ENCODE measurements around the gene YARS2.

Gene YARS2

DNA sequence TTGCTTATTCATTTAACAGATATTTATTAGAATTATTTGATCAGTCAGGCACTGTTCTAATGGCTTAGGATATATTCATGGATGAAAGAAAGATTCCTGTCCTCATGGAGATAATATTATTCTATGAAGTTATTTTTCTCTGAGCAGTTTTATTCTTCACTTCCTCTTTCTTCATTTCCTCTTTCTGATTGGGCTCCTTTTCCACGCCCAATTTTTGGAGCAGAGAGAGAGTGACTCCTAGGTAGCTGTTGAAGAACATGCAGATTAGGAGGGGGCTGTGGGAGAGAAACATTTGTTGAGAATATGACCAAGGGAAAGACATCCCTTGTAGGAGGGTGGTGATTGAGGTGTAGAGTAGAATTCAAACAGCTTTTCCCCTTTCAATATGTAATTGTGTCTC is 6.0 kb upstream of the YARS2 start:
- TF ChIP-seq FOXM1 (IDR thresholded peaks at IDR 0.05; ENCODE audit: borderline replicate concordance, low read depth) (no peak), CEBPB (IDR thresholded peaks at IDR 0.05) (no peak), TCF12 (IDR thresholded peaks at IDR 0.05; ENCODE audit: low read depth) (no peak), EGR1 (IDR thresholded peaks at IDR 0.05) (no peak), TEAD4 (IDR thresholded peaks at IDR 0.05) (no peak), TAF1 (IDR thresholded peaks at IDR 0.05; ENCODE audit: low read depth) (no peak), CREB1 (IDR thresholded peaks at IDR 0.05; ENCODE audit: low read depth) (no peak), YY1 (IDR thresholded peaks at IDR 0.05; ENCODE audit: low read depth) (no peak), NFIC (IDR thresholded peaks at IDR 0.05) (no peak), ZBTB7A (IDR thresholded peaks at IDR 0.05; ENCODE audit: low read depth) (no peak), EP300 (IDR thresholded peaks at IDR 0.05; ENCODE audit: borderline replicate concordance) (no peak), RAD21 (IDR thresholded peaks at IDR 0.05; ENCODE audit: low read depth) (no peak)
- TF ChIP-seq, protein P1, sequence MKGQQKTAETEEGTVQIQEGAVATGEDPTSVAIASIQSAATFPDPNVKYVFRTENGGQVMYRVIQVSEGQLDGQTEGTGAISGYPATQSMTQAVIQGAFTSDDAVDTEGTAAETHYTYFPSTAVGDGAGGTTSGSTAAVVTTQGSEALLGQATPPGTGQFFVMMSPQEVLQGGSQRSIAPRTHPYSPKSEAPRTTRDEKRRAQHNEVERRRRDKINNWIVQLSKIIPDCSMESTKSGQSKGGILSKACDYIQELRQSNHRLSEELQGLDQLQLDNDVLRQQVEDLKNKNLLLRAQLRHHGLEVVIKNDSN (IDR thresholded peaks at IDR 0.05), result no peak
- TF ChIP-seq, protein P2, sequence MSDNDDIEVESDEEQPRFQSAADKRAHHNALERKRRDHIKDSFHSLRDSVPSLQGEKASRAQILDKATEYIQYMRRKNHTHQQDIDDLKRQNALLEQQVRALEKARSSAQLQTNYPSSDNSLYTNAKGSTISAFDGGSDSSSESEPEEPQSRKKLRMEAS (IDR thresholded peaks at IDR 0.05), result no peak
- TF ChIP-seq, protein P3, sequence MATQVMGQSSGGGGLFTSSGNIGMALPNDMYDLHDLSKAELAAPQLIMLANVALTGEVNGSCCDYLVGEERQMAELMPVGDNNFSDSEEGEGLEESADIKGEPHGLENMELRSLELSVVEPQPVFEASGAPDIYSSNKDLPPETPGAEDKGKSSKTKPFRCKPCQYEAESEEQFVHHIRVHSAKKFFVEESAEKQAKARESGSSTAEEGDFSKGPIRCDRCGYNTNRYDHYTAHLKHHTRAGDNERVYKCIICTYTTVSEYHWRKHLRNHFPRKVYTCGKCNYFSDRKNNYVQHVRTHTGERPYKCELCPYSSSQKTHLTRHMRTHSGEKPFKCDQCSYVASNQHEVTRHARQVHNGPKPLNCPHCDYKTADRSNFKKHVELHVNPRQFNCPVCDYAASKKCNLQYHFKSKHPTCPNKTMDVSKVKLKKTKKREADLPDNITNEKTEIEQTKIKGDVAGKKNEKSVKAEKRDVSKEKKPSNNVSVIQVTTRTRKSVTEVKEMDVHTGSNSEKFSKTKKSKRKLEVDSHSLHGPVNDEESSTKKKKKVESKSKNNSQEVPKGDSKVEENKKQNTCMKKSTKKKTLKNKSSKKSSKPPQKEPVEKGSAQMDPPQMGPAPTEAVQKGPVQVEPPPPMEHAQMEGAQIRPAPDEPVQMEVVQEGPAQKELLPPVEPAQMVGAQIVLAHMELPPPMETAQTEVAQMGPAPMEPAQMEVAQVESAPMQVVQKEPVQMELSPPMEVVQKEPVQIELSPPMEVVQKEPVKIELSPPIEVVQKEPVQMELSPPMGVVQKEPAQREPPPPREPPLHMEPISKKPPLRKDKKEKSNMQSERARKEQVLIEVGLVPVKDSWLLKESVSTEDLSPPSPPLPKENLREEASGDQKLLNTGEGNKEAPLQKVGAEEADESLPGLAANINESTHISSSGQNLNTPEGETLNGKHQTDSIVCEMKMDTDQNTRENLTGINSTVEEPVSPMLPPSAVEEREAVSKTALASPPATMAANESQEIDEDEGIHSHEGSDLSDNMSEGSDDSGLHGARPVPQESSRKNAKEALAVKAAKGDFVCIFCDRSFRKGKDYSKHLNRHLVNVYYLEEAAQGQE (IDR thresholded peaks at IDR 0.05; ENCODE audit: low read depth), result no peak

DNA sequence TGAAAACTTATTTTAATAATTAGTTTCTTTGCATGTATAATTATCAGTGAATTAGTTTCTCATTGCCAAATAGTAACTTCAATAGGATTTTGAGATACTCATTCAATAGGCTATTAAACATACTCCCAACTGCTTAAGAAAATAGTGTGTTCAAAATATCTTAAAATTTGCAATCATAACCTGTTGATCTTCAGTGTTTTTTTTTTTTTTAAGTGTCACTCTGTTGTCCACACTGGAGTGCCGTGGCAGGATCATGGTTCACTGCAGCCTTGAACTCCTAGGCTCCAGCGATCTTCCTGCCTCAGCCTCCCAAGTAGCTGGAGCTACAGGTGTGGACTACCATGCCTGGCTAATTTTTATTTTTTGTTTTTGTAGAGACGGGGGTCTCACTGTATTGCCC is 1.5 kb upstream of the YARS2 start:
- TF ChIP-seq YY1 (IDR thresholded peaks at IDR 0.05; ENCODE audit: low read depth) (no peak), CEBPB (IDR thresholded peaks at IDR 0.05) (no peak), FOXM1 (IDR thresholded peaks at IDR 0.05; ENCODE audit: borderline replicate concordance, low read depth) (no peak), TEAD4 (IDR thresholded peaks at IDR 0.05) (no peak), EGR1 (IDR thresholded peaks at IDR 0.05) (no peak), ZBTB7A (IDR thresholded peaks at IDR 0.05; ENCODE audit: low read depth) (no peak), TAF1 (IDR thresholded peaks at IDR 0.05; ENCODE audit: low read depth) (no peak), TCF12 (IDR thresholded peaks at IDR 0.05; ENCODE audit: low read depth) (no peak), NFIC (IDR thresholded peaks at IDR 0.05) (no peak)
- TF ChIP-seq, protein P3 (IDR thresholded peaks at IDR 0.05; ENCODE audit: low read depth), result no peak

DNA sequence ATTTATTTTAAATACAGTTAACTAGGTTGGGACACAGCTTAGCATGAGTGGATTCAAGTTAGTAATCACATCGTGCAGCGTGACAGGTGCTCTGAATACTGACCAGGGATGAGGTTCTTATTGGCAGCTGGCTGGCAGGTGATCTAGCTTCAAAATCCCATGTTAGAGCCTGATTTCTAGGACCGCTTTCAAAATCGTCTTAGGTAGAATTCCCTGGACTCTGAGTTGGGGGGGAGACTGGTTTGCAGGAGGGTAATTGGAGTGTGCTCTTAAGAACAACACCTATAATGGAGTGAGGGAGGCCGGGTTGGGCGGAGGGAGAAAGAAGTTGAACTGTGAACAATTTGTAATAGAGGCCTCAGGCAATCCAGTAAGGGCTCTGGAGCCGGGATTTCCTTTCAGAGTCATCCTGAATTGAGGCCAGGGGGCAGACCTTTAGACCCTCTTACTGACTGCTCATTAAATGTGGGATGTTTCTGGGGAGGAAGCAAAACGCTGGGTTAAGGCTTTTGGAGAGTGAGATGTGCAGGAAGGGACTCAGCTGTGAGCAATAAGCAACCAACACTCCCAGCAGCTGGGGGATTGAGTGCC is 874 bp upstream of the YARS2 start:
- TF ChIP-seq EGR1 (IDR thresholded peaks at IDR 0.05), result no peak
- TF ChIP-seq, protein P1 (IDR thresholded peaks at IDR 0.05), result no peak
- TF ChIP-seq, protein P3 (IDR thresholded peaks at IDR 0.05; ENCODE audit: low read depth), result no peak
- no peak for TF ChIP-seq CEBPB (IDR thresholded peaks at IDR 0.05)
- no peak for TF ChIP-seq TCF12 (IDR thresholded peaks at IDR 0.05; ENCODE audit: low read depth)
- TF ChIP-seq YY1 (IDR thresholded peaks at IDR 0.05; ENCODE audit: low read depth), result no peak
- TF ChIP-seq NFIC (IDR thresholded peaks at IDR 0.05), result no peak

DNA sequence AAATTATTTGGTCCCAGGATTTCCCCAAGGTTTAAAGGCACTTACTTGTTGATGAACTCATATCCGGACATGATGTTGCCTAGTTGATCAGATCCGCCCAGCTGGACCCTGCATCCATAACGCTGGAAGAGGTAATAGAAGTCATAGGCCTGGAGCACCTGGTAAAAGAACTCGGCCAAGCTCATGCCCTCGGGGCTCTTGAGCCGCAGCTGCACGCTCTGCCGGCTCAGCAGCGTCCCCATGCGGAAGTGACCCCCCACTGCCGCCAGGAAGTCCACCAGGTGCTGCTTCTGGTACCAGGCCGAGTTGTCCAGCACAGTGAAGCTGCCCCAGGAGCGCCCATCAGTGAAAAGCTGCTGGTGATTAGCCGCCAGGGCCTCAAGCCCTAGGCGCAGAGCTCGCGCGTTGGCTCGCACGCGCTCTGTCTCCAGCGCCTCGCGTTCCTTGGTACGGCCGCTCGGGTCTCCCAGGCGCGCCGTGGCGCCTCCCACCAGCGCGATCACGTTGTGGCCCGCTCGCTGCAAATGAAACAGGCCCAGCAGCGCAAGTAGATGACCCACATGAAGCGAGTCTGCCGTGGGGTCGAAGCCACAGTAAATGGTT is 545 bp downstream of the YARS2 start:
- TF ChIP-seq TAF1 (IDR thresholded peaks at IDR 0.05; ENCODE audit: low read depth) (no peak), EP300 (IDR thresholded peaks at IDR 0.05; ENCODE audit: borderline replicate concordance) (no peak), FOXM1 (IDR thresholded peaks at IDR 0.05; ENCODE audit: borderline replicate concordance, low read depth) (no peak), YY1 (IDR thresholded peaks at IDR 0.05; ENCODE audit: low read depth) (no peak), RAD21 (IDR thresholded peaks at IDR 0.05; ENCODE audit: low read depth) (peak; percentile 53; the same call in 1 of the 2 replicates), NFIC (IDR thresholded peaks at IDR 0.05) (no peak; the same call in 1 of the 2 replicates), EGR1 (IDR thresholded peaks at IDR 0.05) (no peak), ZBTB7A (IDR thresholded peaks at IDR 0.05; ENCODE audit: low read depth) (no peak), CREB1 (IDR thresholded peaks at IDR 0.05; ENCODE audit: low read depth) (no peak), TCF12 (IDR thresholded peaks at IDR 0.05; ENCODE audit: low read depth) (peak; percentile 54; the same call in 1 of the 2 replicates), TEAD4 (IDR thresholded peaks at IDR 0.05) (no peak), CEBPB (IDR thresholded peaks at IDR 0.05) (no peak)
- TF ChIP-seq, protein P3 (IDR thresholded peaks at IDR 0.05; ENCODE audit: low read depth), result no peak
- TF ChIP-seq, protein P1 (IDR thresholded peaks at IDR 0.05), result no peak; the same call in 1 of the 2 replicates
- TF ChIP-seq, protein P2 (IDR thresholded peaks at IDR 0.05), result peak; percentile 82
